HUDEP-2 (cell line): Measurements from ENCODE around the gene FAM151A.
A peak's percentile ranks its signal among the peaks of the same experiment; 100 is the strongest.

Source experiments
- DNase-seq, 76 experiments: peaks; one replicate each; lab custom pipeline; 2025; ENCODE audit not compliant: unreplicated experiment in 76 of 76; lab: John Stamatoyannopoulos, UW

The FAM151A gene

DNA sequence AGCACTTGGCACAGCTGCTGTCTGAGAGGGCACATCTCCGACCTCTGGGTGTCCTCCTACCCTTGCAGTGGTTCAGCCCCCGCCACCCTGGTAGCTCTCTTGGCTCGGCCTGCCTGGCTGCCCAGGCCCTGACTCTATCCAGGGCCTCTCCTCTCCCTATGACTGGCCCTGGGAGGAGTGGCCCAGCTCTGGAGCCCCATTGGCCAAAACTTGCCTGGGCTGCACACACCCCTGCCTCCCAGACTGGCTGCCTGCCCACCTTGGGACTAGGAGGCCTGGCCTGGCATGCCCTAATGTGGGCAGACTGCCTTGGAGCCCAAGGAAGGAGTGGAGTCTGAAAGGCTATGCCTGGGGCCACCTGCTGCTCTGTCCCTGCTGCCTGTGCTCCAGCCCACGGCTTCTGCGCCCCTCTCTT is 41.7 kb downstream of the FAM151A start:
- DNase-seq, result peak in 73 of 76 experiments; percentile 26 to 87 (median 68)

DNA sequence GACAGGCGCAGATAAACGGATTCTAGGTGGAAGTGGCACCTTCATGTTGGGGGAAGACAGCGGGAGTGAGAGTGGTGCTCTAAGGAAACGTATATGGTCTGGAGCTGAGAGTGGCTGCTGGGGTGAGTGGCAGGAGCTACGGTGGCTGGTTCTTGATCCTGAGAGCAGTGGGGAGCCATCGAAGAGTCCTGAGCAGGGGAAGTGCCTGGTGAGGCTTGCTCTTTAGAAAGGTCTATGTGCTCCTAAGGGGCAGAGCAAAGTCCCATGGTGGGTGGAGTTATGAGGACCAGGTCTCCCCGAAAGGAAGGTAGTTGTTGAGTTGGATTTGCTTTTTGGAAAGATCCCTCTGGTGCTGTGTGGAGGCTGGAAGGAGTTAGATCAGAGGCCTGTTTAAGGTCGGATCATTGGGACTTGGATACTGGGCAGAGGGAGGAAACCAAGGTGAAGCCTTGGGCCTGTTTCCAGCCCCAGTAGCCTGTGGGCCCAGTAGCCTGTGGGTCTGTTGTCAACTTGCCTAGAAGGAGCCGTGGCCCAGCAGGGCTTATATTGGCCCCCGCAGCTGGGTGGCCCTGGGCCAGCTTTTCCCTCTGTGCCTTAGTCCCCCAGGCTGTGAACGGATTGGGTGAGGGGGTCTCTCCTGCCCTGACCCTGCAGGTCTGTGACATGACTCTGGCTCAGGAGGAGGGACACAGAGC is 42.3 kb downstream of the FAM151A start:
- no peak for DNase-seq

GRCh38 chr1:54579337-54579781 is 44.0 kb downstream of the FAM151A start:
- DNase-seq, result no peak

DNA sequence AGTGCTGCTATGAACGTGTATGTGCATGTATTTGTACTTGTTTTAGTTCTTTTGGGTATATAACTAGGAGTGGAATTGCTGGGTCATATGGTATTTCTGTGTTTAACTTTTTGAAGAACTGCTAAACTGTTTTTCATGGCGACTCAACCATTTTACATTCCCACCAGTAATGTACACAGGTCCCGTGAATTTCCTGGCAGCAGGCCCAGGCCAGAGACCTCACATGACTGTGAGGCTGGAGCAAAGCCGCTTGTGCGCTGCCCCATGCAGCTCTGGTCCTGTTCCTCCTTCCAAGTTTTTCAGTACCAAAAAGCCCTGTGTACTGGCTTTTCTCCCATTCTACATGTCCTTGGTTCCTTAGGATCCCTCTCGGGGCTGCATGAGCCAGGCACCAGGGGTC is 45.7 kb downstream of the FAM151A start:
- peak in 67 of 76 experiments; percentile 6 to 88 (median 63) for DNase-seq

DNA sequence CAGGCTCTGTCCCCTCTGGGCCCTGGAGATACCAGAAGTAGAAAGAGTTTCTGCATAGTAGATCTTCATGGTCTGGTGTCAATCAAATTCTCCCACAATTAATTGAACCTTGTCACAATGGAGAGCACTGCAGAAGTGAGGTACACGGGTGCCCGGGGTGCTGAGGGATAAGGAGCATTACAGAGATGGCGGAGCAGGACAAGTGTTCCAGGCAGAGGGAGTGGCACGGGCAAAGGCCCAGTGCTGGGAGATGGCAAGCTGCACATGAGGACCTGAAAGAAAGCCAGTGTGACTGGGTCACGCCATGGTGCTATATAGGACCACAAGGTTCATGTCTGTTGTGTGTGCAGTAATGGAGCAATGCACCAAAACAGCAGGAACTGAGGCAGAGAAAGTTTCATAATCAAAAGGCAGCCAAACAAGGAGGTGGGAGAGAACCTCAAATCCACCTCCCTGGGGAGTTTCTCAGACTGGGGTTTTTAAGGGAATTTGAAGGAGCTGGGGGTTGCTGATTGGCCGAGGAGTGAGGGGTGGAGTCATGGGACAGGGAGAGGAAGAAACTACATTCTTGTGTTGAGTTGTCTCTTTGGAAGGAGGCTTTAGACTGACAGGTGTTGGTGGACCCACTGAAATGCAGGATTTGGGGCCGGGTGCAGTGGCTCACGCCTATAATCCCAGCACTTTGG is 47.6 kb downstream of the FAM151A start:
- no peak for DNase-seq

GRCh38 chr1:54575161-54575560 is 48.2 kb downstream of the FAM151A start:
- no peak for DNase-seq

DNA sequence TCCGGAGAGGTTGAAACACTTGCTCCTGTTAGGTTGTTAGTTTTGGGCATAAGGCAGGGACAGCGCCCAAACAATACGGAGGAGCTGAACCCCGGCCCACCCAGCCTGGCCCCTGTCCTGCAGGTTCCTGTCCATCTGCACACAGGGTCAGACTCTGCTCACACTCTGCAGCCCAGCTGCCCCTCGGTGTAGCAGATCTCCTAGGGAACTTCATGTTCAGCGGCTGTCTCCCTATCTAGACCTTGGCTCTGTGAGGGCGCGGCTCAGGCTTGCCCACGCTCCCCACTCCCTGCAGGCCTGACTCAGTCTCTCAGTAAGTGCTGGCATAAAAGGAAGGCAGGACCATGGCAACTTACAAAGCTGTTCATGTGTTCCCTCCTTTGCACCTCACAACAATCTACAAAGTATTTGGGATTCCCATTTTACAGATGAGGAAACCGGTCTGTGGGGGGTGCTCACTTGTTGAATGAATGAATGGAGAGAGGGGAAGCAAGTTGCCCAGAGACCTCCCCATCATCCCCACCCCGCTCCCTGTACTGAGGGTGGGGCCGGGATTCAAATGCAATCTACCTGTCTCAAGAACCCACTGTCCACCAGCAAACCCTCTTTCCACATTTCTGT is 49.1 kb downstream of the FAM151A start:
- peak in 1 of 76 experiments; percentile 5 for DNase-seq

GRCh38 chr1:54572542-54572850 is 50.8 kb downstream of the FAM151A start:
- no peak for DNase-seq

- no peak for DNase-seq
These were observed 51.4 kb downstream of the FAM151A start for GRCh38 chr1:54571803-54572541.

DNA sequence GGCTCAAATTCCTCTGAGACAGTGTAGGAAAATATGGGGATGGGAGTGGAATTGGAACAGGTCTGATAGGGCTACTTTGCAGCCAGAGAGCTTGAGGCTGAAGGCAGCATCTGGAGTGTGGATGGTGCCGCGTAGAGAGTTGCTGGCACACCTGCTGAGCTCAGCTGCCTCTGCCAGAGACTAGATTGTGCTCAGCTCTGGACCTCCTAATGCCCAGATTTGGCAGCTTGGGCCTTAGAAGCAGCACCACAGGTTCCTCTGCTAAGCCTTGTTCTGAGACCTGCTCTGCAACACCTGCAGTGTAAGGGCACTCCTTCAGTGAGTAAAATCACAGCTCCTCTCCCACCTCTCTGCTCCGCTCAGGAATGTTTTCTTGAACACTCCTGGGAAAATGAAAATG is 52.0 kb downstream of the FAM151A start:
- no peak for DNase-seq

- no peak for DNase-seq
These were observed 53.2 kb downstream of the FAM151A start for GRCh38 chr1:54570161-54570560.

DNA sequence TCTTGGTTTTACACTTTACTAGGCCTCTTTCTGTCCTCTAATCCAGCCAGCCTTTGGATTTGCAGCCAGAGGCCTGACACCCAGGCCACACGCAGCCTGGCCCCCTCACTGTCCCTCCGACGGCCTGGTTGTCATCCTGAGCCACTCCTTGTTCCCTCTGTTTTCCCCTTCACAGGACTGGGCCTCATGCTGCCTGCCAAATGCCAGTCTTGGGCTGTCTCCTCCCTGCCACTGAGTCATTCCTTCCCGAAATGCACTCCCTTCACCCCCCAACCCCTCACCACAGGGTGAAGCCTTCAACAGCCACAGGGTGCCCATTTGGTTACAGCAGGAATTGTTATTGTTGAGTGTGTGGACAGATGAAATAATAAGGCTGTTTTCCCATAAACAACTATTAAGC is 54.0 kb downstream of the FAM151A start:
- DNase-seq, result no peak

GRCh38 chr1:54567961-54568360 is 55.4 kb downstream of the FAM151A start:
- no peak for DNase-seq

DNA sequence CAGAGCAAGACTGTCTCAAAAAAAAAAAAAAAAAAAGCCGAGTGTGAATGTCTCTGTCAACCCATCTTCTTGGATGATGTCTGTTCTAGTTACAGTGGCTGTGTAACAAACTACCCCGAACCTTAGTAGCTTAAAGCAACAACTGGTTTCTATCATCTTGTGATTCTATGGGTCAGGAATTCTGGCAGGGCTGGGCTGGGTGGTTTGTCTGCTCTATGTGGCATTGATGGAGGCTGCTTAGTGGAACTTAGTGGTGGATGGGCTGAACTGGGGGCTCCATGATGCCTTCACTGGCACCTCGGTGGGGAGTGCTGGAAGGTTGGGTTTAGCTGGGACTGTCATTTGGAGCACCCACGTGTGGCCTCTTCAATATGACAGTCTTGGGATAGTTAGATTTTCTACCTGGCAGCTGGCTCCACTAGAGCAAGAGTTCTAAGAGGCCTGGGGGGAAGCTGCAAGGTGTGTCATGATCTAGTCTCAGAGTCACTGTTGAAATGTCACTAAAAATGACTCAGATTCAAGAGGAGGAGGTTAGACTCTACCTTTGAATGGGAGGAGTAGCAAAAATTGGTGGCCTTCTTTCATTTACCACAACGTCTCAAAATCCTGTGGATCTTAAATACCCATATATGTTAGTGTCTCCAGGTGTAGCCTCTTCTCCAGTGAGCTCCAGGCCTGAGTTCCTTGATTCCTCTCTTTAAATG is 56.7 kb downstream of the FAM151A start:
- DNase-seq, result no peak

GRCh38 chr1:54565113-54565501 is 58.2 kb downstream of the FAM151A start:
- peak in 1 of 76 experiments; percentile 16 for DNase-seq

- no peak for DNase-seq
These were observed 58.8 kb downstream of the FAM151A start for GRCh38 chr1:54564312-54565112.

- no peak for DNase-seq
These were observed 63.5 kb downstream of the FAM151A start for GRCh38 chr1:54559771-54560231.
